Measurements from ENCODE around the gene PIGU.
"Not testable (repeated sequence)": the region's sequence is repeated elsewhere in the genome, so short reads cannot be mapped to it uniquely, and the experiment has no call there.

- not testable (repeated sequence) for TF ChIP-seq EP300 (conservative IDR thresholded peaks at IDR 0.05; ENCODE audit: poor library complexity, severe bottlenecking); TAF1 (IDR thresholded peaks at IDR 0.05; ENCODE audit: low read depth); SMC3 (conservative IDR thresholded peaks at IDR 0.05; ENCODE audit: poor library complexity); CTCF (IDR thresholded peaks at IDR 0.05; ENCODE audit: poor library complexity, severe bottlenecking); EZH2 (IDR thresholded peaks at IDR 0.05; ENCODE audit: borderline replicate concordance, insufficient read depth, low read length, poor library complexity, severe bottlenecking); REST (IDR thresholded peaks at IDR 0.05; ENCODE audit: borderline replicate concordance); POLR2AphosphoS5 (IDR thresholded peaks at IDR 0.05); RAD21 (conservative IDR thresholded peaks at IDR 0.05); MXI1 (conservative IDR thresholded peaks at IDR 0.05; ENCODE audit: poor library complexity, severe bottlenecking)
Observed at GRCh38 chr20:34719242-34720017, 42.5 kb upstream of the PIGU start.
